MM.1S (cell line): ENCODE results near the gene SLC6A20.

Experiments used
- CTCF ChIP-seq: fragments of 300-600 bp; sonication (generic); IDR thresholded peaks from 2 replicates; pipeline ENCODE4 v1.5.1; 2016; ENCODE audit warnings: antibody characterized with exemption, low read length, mixed read lengths
- EZH2phosphoT487 ChIP-seq: fragments of 300-600 bp; sonication (generic); IDR thresholded peaks from 2 replicates; pipeline ENCODE4 v1.6.1; 2018; ENCODE audit warnings: antibody characterized with exemption, low read length

- no peak for TF ChIP-seq CTCF
- no peak for TF ChIP-seq EZH2phosphoT487
Observed at GRCh38 chr3:45775571-45776300, 20.6 kb downstream of the SLC6A20 start.
